KOPT-K1 (cell line): Measurements from ENCODE around the gene KCNJ12.
"Not testable (repeated sequence)": the region's sequence is repeated elsewhere in the genome, so short reads cannot be mapped to it uniquely, and the experiment has no call there.

Experiments
- H3K27ac ChIP-seq: fragments of 200-600 bp; sonication (generic); 2 replicates; pipeline ENCODE4 v1.5.1; 2016; ENCODE audit warnings: antibody characterized with exemption, mild to moderate bottlenecking, low read depth, low read length; ENCODE audit not compliant: poor library complexity, severe bottlenecking
- H3K36me3 ChIP-seq: fragments of 200-600 bp; sonication (generic); 2 replicates; pipeline ENCODE4 v1.5.1; 2017; ENCODE audit warnings: antibody characterized with exemption, mild to moderate bottlenecking, low read length, moderate library complexity; ENCODE audit not compliant: insufficient read depth
- H3K9me3 ChIP-seq: fragments of 200-600 bp; sonication (generic); 2 replicates; pipeline ENCODE4 v1.5.1; 2017; ENCODE audit warnings: antibody characterized with exemption, low read length, mild to moderate bottlenecking; ENCODE audit not compliant: insufficient read depth, poor library complexity, severe bottlenecking

KCNJ12 gene

DNA sequence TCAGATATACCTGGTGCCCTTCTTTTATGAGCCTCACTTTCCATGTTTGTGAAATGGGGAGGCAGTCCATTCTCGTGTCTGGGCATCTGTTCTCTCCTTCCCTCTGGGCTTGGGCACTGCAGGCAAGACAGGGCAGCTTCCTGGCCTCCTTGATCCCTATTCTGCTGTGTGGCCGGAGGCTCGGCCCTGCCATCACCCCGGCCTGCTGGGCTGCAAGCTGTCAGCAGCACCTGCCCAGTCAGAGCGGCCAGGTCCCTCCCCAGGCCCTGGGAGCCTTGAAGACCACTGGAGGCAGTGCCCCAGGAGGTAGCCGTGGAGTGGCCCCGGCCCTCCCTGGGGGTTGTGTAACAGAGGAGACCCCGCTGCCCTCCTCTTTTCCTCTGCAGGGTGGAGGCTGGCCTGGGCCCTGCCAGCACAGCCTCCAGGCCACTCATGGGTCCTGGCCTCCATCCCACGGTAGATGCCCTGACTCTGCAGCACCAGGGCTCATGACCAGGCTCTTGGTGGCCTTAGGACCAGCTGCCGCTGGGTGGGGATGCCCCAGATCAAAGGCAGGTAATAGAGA is 9.2 kb downstream of the KCNJ12 start:
- Histone ChIP-seq H3K27ac (no peak overlapping the region), H3K9me3 (no peaks in the 10 kb centered on the region), H3K36me3 (no peaks in the 10 kb centered on the region)

- H3K9me3 ChIP-seq: no peaks in the 10 kb centered on the region
- no peak overlapping the region for H3K27ac ChIP-seq
- H3K36me3 ChIP-seq: no peaks in the 10 kb centered on the region
These were observed 11.5 kb downstream of the KCNJ12 start for GRCh38 chr17:21387616-21388015.

DNA sequence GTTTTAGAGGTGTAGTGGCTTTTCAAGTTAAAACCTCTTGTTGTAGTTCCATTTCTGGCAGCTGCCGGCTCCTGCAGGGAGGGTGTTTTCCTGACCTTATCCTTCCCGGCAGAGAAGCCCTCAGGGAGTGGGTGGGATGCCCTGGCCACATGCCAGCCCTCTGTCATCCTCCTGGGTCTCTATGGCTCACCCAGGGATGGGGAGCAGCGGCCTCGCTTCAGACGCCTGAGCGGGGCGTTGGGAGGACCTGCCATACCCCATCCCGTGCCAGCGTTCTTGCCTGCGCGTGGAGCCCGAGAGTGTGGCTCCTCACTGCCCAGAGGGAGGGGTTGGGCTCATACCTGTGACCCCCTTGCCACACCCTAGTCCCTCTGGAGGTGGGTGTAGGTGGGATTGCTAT is 11.9 kb downstream of the KCNJ12 start:
- Histone ChIP-seq H3K27ac (no peak overlapping the region), H3K9me3 (no peaks in the 10 kb centered on the region), H3K36me3 (no peaks in the 10 kb centered on the region)

DNA sequence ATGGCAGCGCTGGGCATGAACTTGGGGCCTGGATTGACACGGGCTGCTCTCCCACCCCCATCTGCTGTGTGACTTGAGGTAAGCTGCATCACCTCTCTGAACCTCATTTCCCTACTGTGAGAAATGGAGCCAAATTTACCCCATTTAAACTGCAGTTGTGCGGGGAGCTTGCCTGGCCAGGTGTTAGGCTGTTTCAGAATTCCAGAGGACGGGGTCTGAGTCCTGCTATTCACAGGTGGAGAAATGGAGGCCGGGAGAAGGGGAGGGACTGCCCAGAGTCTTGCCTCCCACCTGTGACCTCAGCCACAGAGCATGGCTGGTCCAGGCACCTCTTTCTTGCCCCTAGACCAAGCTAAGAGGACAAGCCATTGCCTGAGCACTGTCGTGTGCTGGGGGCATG is 12.8 kb downstream of the KCNJ12 start:
- no peak overlapping the region for H3K27ac ChIP-seq
- H3K36me3 ChIP-seq: no peaks in the 10 kb centered on the region
- H3K9me3 ChIP-seq: no peaks in the 10 kb centered on the region

GRCh38 chr17:21389394-21389793 is 13.2 kb downstream of the KCNJ12 start:
- Histone ChIP-seq H3K36me3 (no peaks in the 10 kb centered on the region), H3K27ac (no peak overlapping the region)

DNA sequence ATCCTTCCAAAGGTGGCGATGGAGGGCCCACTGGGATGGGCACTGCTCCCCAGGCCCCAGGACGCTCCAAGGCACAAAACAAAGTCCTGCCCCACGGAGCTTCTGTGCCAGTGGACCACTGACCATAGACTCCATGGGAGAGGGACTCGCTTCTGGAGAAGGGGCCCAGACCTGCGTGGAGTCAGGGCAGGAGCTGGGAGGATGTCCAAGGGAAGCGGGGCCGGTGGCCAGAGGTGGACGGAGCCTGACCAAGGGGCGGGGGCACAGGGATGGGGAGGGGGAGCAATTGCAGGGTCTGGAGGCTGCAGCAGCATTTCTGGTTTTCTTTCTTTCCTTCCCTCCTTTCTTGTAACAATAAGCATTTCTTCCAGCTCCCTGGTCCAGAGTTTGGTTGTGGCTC is 14.1 kb downstream of the KCNJ12 start:
- Histone ChIP-seq H3K27ac (no peak overlapping the region), H3K9me3 (no peaks in the 10 kb centered on the region), H3K36me3 (no peaks in the 10 kb centered on the region)

More at GRCh38 chr17:21389394-21389793, 13.2 kb downstream of the KCNJ12 start:
- no peaks in the 10 kb centered on the region for H3K9me3 ChIP-seq

- no peaks in the 10 kb centered on the region for H3K9me3 ChIP-seq
- H3K27ac ChIP-seq: no peak overlapping the region
- no peaks in the 10 kb centered on the region for H3K36me3 ChIP-seq
These were observed 16.1 kb downstream of the KCNJ12 start for GRCh38 chr17:21392266-21392665.

DNA sequence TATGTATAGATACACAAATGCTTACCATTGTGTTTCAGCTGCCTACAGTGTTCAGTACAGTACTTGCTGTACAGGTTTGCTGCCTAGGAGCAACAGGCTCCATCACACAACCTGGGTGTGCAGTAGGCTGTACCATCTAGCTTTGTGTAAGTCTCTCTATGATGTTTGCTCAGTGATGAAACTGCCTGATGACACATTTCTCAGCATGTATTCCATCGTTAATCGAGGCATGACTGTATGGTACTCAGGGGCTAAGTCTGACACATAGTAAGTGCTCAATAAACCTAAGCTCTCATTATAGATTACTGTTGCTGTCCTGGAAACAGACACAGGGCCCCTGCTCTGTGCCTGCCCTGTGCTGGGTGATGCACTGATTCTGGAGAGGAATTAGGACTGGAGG is 18.1 kb downstream of the KCNJ12 start:
- H3K9me3 ChIP-seq: no peaks in the 10 kb centered on the region
- no peaks in the 10 kb centered on the region for H3K36me3 ChIP-seq
- H3K27ac ChIP-seq: no peak overlapping the region

DNA sequence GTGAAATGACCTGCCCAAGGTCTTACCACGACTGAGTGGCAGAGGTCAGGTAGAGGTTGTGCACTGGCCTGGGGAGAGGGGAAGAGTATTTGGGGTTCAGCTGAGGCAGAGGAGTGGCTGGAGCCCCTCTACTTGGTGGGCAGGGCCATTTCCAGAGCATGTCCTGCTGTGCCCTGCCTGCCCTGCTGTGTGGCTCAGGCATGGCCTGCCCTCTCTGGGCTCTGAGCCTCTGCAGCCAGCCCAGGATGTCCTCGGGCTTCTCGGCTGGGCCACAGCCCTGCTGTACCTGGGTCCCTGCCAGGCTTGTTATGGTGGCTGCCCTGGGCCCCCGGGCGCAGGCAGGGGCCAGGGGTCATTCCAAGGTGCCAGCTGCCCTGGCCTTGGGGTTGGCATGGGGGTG is 19.6 kb downstream of the KCNJ12 start:
- H3K9me3 ChIP-seq: no peaks in the 10 kb centered on the region
- H3K36me3 ChIP-seq: no peaks in the 10 kb centered on the region
- H3K27ac ChIP-seq: no peak overlapping the region

DNA sequence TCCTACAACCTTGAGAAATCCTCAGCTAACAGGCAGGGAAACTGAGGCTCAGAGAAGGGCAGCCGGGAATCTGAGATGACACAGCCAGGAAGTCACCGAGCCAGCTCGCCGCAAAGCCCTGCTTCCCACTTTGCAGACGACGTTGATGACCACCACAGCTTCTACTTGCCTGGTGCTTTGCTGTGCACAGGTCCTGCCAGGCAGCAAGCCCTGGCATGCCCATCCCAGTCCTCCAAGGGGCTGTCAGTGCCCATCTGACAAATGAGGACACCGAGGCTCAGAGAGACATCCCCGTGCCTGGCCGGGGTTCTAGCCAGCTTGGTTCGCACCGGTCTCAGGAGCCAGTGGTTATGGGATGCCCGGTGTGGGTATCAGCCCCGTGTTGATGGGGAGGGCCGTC is 20.1 kb downstream of the KCNJ12 start:
- Histone ChIP-seq H3K36me3 (no peaks in the 10 kb centered on the region), H3K9me3 (no peaks in the 10 kb centered on the region), H3K27ac (no peak overlapping the region)

DNA sequence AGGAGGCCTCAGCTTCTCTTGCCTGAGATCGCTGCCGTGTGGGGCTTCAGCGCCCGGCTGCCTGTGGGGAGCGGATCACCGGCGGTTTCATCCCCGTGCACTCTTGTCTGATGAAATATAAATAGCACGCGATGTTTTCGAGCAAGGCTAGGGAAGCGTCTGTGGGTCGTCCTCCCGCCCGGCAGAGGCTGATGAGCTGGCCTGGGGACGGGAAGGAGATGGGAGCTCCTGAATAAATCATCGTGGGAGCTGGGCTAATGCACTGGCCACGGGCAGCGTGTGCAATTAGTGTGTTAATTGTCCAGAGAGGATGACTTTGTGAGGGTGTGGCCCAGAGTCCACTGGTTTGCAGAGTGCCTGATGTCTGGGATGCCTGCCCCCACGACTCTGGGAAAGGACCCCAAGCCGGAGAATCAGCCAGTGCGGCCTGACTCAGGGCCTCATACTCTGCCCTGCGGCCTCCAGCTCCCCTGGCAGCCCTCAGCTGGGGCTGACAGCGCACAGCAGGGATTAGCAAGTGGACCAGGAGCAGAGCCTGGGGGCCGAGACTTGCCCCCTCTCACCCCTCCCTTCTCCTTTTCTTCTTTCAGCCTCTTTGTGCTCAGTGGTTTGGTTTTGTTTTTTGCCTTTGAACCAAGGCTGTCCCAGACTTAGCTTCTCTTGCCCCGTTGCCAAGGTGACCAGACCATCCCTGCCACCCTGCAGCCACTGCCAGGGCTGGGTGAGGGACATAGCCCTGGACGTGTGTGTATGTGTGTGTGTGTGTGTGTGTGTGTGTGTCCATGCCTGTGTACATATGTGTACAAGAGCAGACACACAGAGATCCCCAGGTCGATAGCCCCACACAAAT is 21.4 kb downstream of the KCNJ12 start:
- no peaks in the 10 kb centered on the region for H3K9me3 ChIP-seq
- H3K27ac ChIP-seq: no peak overlapping the region
- H3K36me3 ChIP-seq: no peaks in the 10 kb centered on the region

GRCh38 chr17:21399474-21400186 is 23.5 kb downstream of the KCNJ12 start:
- Histone ChIP-seq H3K36me3 (no peaks in the 10 kb centered on the region), H3K9me3 (no peaks in the 10 kb centered on the region), H3K27ac (no peak overlapping the region)

GRCh38 chr17:21400187-21400569 is 24.0 kb downstream of the KCNJ12 start:
- H3K36me3 ChIP-seq, H3K27ac ChIP-seq: not testable (repeated sequence)

DNA sequence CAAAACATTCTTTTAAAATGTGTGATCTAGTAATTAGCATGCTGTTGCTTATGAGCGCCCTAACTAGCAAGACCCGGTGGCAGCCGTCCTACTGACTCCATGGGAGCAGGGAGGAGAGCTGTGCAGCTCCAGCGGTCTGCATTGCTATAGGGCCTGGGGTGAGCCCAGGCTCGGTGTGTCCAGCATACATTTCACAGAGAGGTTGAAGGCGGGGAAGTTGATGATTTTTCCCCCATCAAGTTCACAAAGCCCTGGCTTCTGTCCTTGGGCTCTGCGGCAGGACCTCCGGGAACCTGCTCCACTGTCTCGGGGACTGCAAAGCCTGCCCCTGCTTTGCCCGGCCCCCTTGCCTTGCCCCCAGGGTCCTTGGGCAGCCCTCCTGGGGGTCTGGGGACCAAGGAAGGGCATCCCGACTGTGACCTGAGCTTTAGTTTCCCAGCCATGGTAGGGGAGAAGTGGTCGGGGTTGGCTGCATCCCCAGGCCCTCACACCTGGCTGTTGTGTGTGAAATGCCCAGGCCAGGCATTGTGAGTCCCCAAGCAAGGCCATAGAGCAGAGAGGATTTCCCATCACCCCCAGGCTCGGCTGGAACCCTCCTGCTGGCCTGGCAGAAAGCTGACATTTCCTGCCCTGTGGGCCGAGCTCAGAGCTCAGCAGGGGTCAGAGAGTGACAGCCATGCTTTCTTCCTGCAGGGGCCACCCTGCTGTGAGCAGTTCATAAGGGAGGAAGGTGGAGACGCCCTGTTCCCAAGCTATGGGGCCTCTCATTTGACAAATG is 24.8 kb downstream of the KCNJ12 start:
- no peak overlapping the region for H3K27ac ChIP-seq
- H3K9me3 ChIP-seq: no peaks in the 10 kb centered on the region
- no peaks in the 10 kb centered on the region for H3K36me3 ChIP-seq

More at GRCh38 chr17:21400187-21400569, 24.0 kb downstream of the KCNJ12 start:
- H3K9me3 ChIP-seq: not testable (repeated sequence)

- H3K9me3 ChIP-seq, H3K36me3 ChIP-seq, H3K27ac ChIP-seq: not testable (repeated sequence)
These were observed 26.0 kb downstream of the KCNJ12 start for GRCh38 chr17:21402166-21402571.
